Fibroblast of lung (primary cell): ENCODE results near the gene CFAP47. TPM values are rescaled to one million over a fixed set of nuclear protein-coding genes. Genes with fewer than 3 reads are reported as not detected.

ENCODE experiments used
- DNase-seq, 2 donors: peaks; one replicate each; pipeline versions ENCODE4 v3.0.0 to v3.0.0-alpha.2; 2010; ENCODE audit warnings: low read depth in 2 of 2
- H2AFZ ChIP-seq: 2 replicates; pipeline ENCODE4 v1.5.1; 2012; ENCODE audit warnings: low read length, control low read depth, inconsistent platforms
- H3K27ac ChIP-seq: 2 replicates; pipeline ENCODE4 v1.5.1; 2011; ENCODE audit warnings: low read length, control low read depth; ENCODE audit not compliant: insufficient read depth
- H3K27me3 ChIP-seq: 2 replicates; pipeline ENCODE4 v1.5.1; 2011; ENCODE audit warnings: mild to moderate bottlenecking, low read length; ENCODE audit not compliant: control insufficient read depth, insufficient read depth
- H3K36me3 ChIP-seq: 2 replicates; pipeline ENCODE4 v1.5.1; 2011; ENCODE audit warnings: low read length; ENCODE audit not compliant: control insufficient read depth, insufficient read depth
- H3K4me1 ChIP-seq: 2 replicates; pipeline ENCODE4 v1.5.1; 2011; ENCODE audit warnings: low read length; ENCODE audit not compliant: control insufficient read depth, insufficient read depth; ENCODE audit errors: extremely low read depth
- H3K4me2 ChIP-seq: 2 replicates; pipeline ENCODE4 v1.5.1; 2011; ENCODE audit warnings: low read length, control low read depth; ENCODE audit not compliant: insufficient read depth; ENCODE audit errors: extremely low read depth
- H3K4me3 ChIP-seq, 4 experiments: fragments of 200-600 bp in 1 of 4; sonication (generic) in 1 of 4; replicated peaks in 1 of 4; 2 replicates each; pipeline ENCODE4 v1.5.1; 2011 to 2016; ENCODE audit warnings: low read length in 4 of 4, low read depth in 3 of 4, mild to moderate bottlenecking in 3 of 4, control low read depth in 2 of 4, inconsistent platforms in 1 of 4, mixed read lengths in 1 of 4; ENCODE audit not compliant: insufficient read depth in 1 of 4; ENCODE audit errors: control extremely low read depth in 1 of 4
- H3K79me2 ChIP-seq: 2 replicates; pipeline ENCODE4 v1.5.1; 2012; ENCODE audit warnings: mild to moderate bottlenecking, low read length, inconsistent platforms; ENCODE audit not compliant: control insufficient read depth, insufficient read depth
- H3K9ac ChIP-seq: 2 replicates; pipeline ENCODE4 v1.5.1; 2011; ENCODE audit warnings: mild to moderate bottlenecking, low read length, control low read depth; ENCODE audit not compliant: insufficient read depth
- H3K9me3 ChIP-seq: 2 replicates; pipeline ENCODE4 v1.5.1; 2012; ENCODE audit warnings: low read depth, low read length; ENCODE audit not compliant: control insufficient read depth, insufficient read depth
- H4K20me1 ChIP-seq: 2 replicates; pipeline ENCODE4 v1.5.1; 2011; ENCODE audit warnings: low read length; ENCODE audit not compliant: control insufficient read depth, insufficient read depth; ENCODE audit errors: extremely low read depth
- CTCF ChIP-seq, 2 donors: IDR thresholded peaks in 1 of 2; conservative IDR thresholded peaks in 1 of 2; 1 replicate in 1 of 2; 2 replicates in 1 of 2; pipeline ENCODE4 v1.5.1; 2011 to 2012; ENCODE audit warnings: low read length in 2 of 2, control low read depth in 1 of 2, inconsistent platforms in 1 of 2, low read depth in 1 of 2, mild to moderate bottlenecking in 1 of 2
- EZH2 ChIP-seq: IDR thresholded peaks from 2 replicates; pipeline ENCODE4 v1.5.1; 2012; ENCODE audit warnings: low read length, control low read depth, mild to moderate bottlenecking; ENCODE audit errors: missing control alignments
- polyA plus RNA-seq, 2 donors: library from polyadenylated mRNA; depleted of rRNA in 1 of 2; stranded (reverse) in 1 of 2; unstranded in 1 of 2; fragments of >200 nt; gene quantifications; 2 replicates each; pipeline ENCODE4 v1.2.1, GENCODE V29; 2011 to 2012; ENCODE audit warnings: missing spikeins in 1 of 2
- total RNA-seq: library from RNA; depleted of rRNA; stranded (reverse); fragments of >200 nt; gene quantifications from 2 replicates; pipeline ENCODE4 v1.2.1, GENCODE V29; 2014

The CFAP47 gene
- total and polyA plus RNA-seq, 2 donors (not counting 1 experiment from before 2014, with no cell fraction given), result not detected

GRCh38 chrX:36334572-36334971, 415.0 kb downstream of the CFAP47 start:
- H3K27me3 ChIP-seq, result no peaks in the 10 kb centered on the region
- H3K4me2 ChIP-seq, result no peak overlapping the region
- H3K9me3 ChIP-seq, result no peaks in the 10 kb centered on the region
- DNase-seq, result no peak
- H3K27ac ChIP-seq, result no peak overlapping the region
- H3K4me3 ChIP-seq, result no peak overlapping the region
- no peak for TF ChIP-seq CTCF (conservative IDR thresholded peaks at IDR 0.05 in 1 of 2, IDR thresholded peaks at IDR 0.05 in 1 of 2; ENCODE audit: low read depth in 1 of 2, low read length in 2 of 2)
- TF ChIP-seq EZH2, result no peak
- H2AFZ ChIP-seq, result no peak overlapping the region
- no peaks in the 10 kb centered on the region for H4K20me1 ChIP-seq
- H3K79me2 ChIP-seq, result no peaks in the 10 kb centered on the region
- H3K36me3 ChIP-seq, result no peaks in the 10 kb centered on the region
- H3K4me1 ChIP-seq, result no peaks in the 10 kb centered on the region
- H3K9ac ChIP-seq, result no peak overlapping the region

- Histone ChIP-seq H3K27me3 (no peaks in the 10 kb centered on the region), H3K4me1 (no peaks in the 10 kb centered on the region), H2AFZ (no peak overlapping the region), H3K79me2 (no peaks in the 10 kb centered on the region), H3K36me3 (no peaks in the 10 kb centered on the region), H3K9ac (no peak overlapping the region), H4K20me1 (no peaks in the 10 kb centered on the region), H3K27ac (no peak overlapping the region), H3K4me2 (no peak overlapping the region), H3K4me3 (no peak overlapping the region), H3K9me3 (no peaks in the 10 kb centered on the region)
- DNase-seq, result no peak
- TF ChIP-seq EZH2 (no peak), CTCF (conservative IDR thresholded peaks at IDR 0.05 in 1 of 2, IDR thresholded peaks at IDR 0.05 in 1 of 2; ENCODE audit: low read depth in 1 of 2, low read length in 2 of 2) (no peak)
Measured at GRCh38 chrX:36336751-36337150, 417.2 kb downstream of the CFAP47 start.

- no peaks in the 10 kb centered on the region for H3K4me1 ChIP-seq
- H3K27ac ChIP-seq, result no peak overlapping the region
- H3K36me3 ChIP-seq, result no peaks in the 10 kb centered on the region
- no peak overlapping the region for H3K9ac ChIP-seq
- no peaks in the 10 kb centered on the region for H4K20me1 ChIP-seq
- no peak overlapping the region for H2AFZ ChIP-seq
- DNase-seq, result no peak
- no peaks in the 10 kb centered on the region for H3K79me2 ChIP-seq
- H3K4me3 ChIP-seq, result no peak overlapping the region
- TF ChIP-seq EZH2, result no peak
- TF ChIP-seq CTCF (conservative IDR thresholded peaks at IDR 0.05 in 1 of 2, IDR thresholded peaks at IDR 0.05 in 1 of 2; ENCODE audit: low read depth in 1 of 2, low read length in 2 of 2), result no peak
- no peaks in the 10 kb centered on the region for H3K9me3 ChIP-seq
- no peaks in the 10 kb centered on the region for H3K27me3 ChIP-seq
- no peak overlapping the region for H3K4me2 ChIP-seq
Measured at GRCh38 chrX:36344301-36344700, 424.8 kb downstream of the CFAP47 start.
